Kidney (tissue), 14 donors: ENCODE results near the gene CACNA2D1. TPM values are rescaled to one million over a fixed set of nuclear protein-coding genes. Genes with fewer than 3 reads are reported as not detected.

Experiments used
- DNase-seq, 5 donors: peaks; one replicate each; pipeline ENCODE4 v3.0.0-alpha.2; 2013 to 2020
- FAIRE-seq: peaks from 2 replicates; lab custom pipeline; 2012; peaks lifted over from hg19 to GRCh38; lab: Jason Lieb, UNC
- H3K27ac ChIP-seq, 2 donors: one replicate each; pipeline ENCODE4 v1.7.0; 2013; ENCODE audit warnings: low read depth in 2 of 2, low read length in 2 of 2, inconsistent platforms in 1 of 2
- H3K27me3 ChIP-seq: one replicate; pipeline ENCODE4 v1.7.1; 2013; ENCODE audit warnings: low read length, inconsistent platforms; ENCODE audit not compliant: control insufficient read depth, insufficient read depth
- H3K36me3 ChIP-seq, 3 donors: one replicate each; pipeline versions ENCODE4 v1.7.0 to v1.7.1; 2013; ENCODE audit warnings: low read length in 3 of 3, control low read depth in 1 of 3, inconsistent platforms in 1 of 3; ENCODE audit not compliant: insufficient read depth in 3 of 3, control insufficient read depth in 2 of 3
- H3K4me1 ChIP-seq, 3 donors: one replicate each; pipeline versions ENCODE4 v1.7.0 to v1.7.1; 2013; ENCODE audit warnings: low read length in 3 of 3, inconsistent platforms in 1 of 3, low read depth in 1 of 3; ENCODE audit not compliant: control insufficient read depth in 2 of 3, insufficient read depth in 2 of 3
- H3K4me3 ChIP-seq, 3 donors: one replicate each; pipeline versions ENCODE4 v1.7.0 to v1.8.1; 2013; ENCODE audit warnings: low read length in 3 of 3, control low read depth in 1 of 3, inconsistent platforms in 1 of 3
- H3K9ac ChIP-seq, 3 donors: one replicate each; pipeline versions ENCODE4 v1.7.0 to v1.7.1; 2013; ENCODE audit warnings: low read length in 3 of 3, control low read depth in 1 of 3, inconsistent platforms in 1 of 3
- H3K9me3 ChIP-seq, 3 donors: one replicate each; pipeline versions ENCODE4 v1.7.0 to v1.7.1; 2013; ENCODE audit warnings: low read length in 3 of 3, control low read depth in 1 of 3, inconsistent platforms in 1 of 3; ENCODE audit not compliant: control insufficient read depth in 2 of 3, insufficient read depth in 1 of 3
- CTCF ChIP-seq: IDR thresholded peaks from 3 replicates; pipeline ENCODE4 v1.5.1; 2012; ENCODE audit warnings: mild to moderate bottlenecking, moderate library complexity, borderline replicate concordance; ENCODE audit not compliant: insufficient read depth; ENCODE audit errors: extremely low read depth
- intact Hi-C: fragments of 100-400 bp; cut with DNase I; formaldehyde crosslinking; loops from one replicate; pipeline ENCODE4 v1.11.1; 2022
- polyA plus RNA-seq: library from polyadenylated mRNA; stranded (reverse); fragments of 350-450 nt; fragmentation: Illumina TruSeq; extraction: RNeasy Lipid Tissue Mini Kit (QIAGEN cat#74804); gene quantifications from one replicate; pipeline ENCODE4 v1.2.3, GENCODE V29; 2014; ENCODE audit warnings: low read depth, low replicate concordance; ENCODE audit not compliant: insufficient read depth
- total RNA-seq: library from RNA; stranded (reverse); fragmentation: NEBNext Ultra II Directional; extraction: Animal tissue kit (Norgen Biotek cat#: 25700); gene quantifications from one replicate; pipeline ENCODE4 v1.2.1, GENCODE V29; 2021
- donor health status: control.
- donor health status: control.
- donor health status: control.
- donor health status: control.
- donor health status: control.
- donor health status: DM: yes; HTN: yes; CAD: no.
- donor health status: Normal renal cell carcinoma (clear cell type).

CACNA2D1 gene
- total and polyA plus RNA-seq, 2 donors from 2014 or later = 3.5 to 18.3 TPM

GRCh38 chr7:82044497-82045080 is 399.0 kb downstream of the CACNA2D1 start:
- H3K27ac ChIP-seq = no peak overlapping the region
- H3K36me3 ChIP-seq = no peaks in the 10 kb centered on the region
- intact Hi-C loops = loop anchor here (10.0 kb wide), 1 partner anchor 530 kb away; no protein-coding TSS in a partner anchor
- DNase-seq (peak in 3 of 5 donors; percentile 26 to 78 (median 62)), FAIRE-seq (peak; percentile 99)
- peak; percentile 73 for TF ChIP-seq CTCF
- no peaks in the 10 kb centered on the region for H3K4me1 ChIP-seq
- H3K9me3 ChIP-seq = no peaks in the 10 kb centered on the region
- H3K27me3 ChIP-seq = no peaks in the 10 kb centered on the region
- H3K9ac ChIP-seq = no peak overlapping the region
- H3K4me3 ChIP-seq = no peak overlapping the region

DNA sequence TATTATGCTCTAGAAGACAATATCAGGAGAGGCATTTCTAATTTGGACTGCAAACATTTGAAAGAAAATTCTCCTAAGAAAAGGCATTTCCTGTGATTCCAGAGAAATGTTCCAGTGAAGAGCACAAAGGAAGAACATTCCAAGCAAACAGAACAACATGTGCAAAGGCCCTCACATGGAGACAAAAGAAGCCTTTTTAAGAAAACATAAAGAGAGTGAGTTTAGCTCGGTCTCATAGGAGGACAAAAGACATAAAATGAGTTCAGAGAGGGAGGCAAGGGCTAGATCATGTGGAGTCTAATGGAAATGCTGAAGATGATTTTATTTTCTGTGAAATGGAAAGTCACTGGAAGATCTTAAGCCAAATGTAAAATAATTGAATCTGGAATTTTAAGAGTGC is 404.0 kb downstream of the CACNA2D1 start:
- DNase-seq = no peak
- Histone ChIP-seq H3K27ac (no peak overlapping the region), H3K36me3 (no peaks in the 10 kb centered on the region), H3K9ac (no peak overlapping the region), H3K4me3 (no peak overlapping the region), H3K27me3 (no peaks in the 10 kb centered on the region), H3K9me3 (no peaks in the 10 kb centered on the region), H3K4me1 (no peaks in the 10 kb centered on the region)
- intact Hi-C loops = loop anchor here (10.0 kb wide), 1 partner anchor 535 kb away; no protein-coding TSS in a partner anchor
- no peak for FAIRE-seq
- TF ChIP-seq CTCF = no peak

DNA sequence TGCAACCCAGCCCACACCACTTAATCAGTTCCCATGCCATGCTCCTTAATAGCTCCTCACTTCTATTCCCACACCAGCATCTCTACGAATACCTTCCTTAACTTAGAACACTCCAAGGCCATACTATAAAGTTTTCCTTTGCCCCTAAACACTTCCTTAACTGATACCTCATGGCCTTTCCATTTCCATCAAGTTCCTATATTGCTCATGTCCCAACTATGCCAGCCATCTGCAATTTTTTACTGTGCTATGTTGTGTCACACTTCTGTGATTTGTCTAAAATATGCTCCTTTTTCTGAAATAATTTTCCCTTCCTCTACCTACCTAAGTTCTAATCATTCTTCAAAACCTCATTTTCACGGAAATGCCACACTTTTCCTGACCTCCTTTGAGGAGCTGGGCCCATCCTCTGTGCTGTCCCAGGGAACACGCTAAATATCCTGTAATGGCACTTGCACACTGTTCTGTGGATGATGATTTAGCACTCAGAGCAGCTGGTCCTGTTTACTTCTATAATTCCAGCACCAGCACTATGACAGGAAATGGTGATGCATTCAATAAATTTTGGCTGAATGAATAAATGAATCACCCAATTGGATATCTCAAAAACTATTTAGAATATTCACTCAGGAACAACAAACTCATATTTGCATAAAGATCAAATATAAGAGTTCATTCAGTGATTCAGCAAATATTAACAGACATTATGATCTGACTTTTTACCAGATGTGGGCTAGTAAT is 407.3 kb downstream of the CACNA2D1 start:
- intact Hi-C loops = no loop called here
- H3K9me3 ChIP-seq = no peaks in the 10 kb centered on the region
- FAIRE-seq (peak; percentile 21), DNase-seq (no peak)
- TF ChIP-seq CTCF = no peak
- no peak overlapping the region for H3K4me3 ChIP-seq
- H3K27me3 ChIP-seq = no peaks in the 10 kb centered on the region
- no peaks in the 10 kb centered on the region for H3K36me3 ChIP-seq
- H3K4me1 ChIP-seq = no peaks in the 10 kb centered on the region
- H3K9ac ChIP-seq = no peak overlapping the region
- no peak overlapping the region for H3K27ac ChIP-seq
